Subcutaneous abdominal adipose tissue (tissue), 5 donors: ENCODE measurements around the gene XYLT1.
"Not testable (repeated sequence)": the region's sequence is repeated elsewhere in the genome, so short reads cannot be mapped to it uniquely, and the experiment has no call there.

Experiments
- H3K27ac ChIP-seq: one replicate; pipeline ENCODE4 v1.7.0; 2013; ENCODE audit warnings: low read depth, mild to moderate bottlenecking, inconsistent platforms, low read length, moderate library complexity
- H3K27me3 ChIP-seq, 5 donors: one replicate each; pipeline ENCODE4 v1.7.0; 2013; ENCODE audit warnings: low read length in 5 of 5, inconsistent platforms in 1 of 5; ENCODE audit not compliant: control insufficient read depth in 5 of 5, insufficient read depth in 4 of 5
- H3K36me3 ChIP-seq, 5 donors: one replicate each; pipeline ENCODE4 v1.7.0; 2013; ENCODE audit warnings: low read length in 5 of 5; ENCODE audit not compliant: control insufficient read depth in 5 of 5, insufficient read depth in 5 of 5
- H3K4me1 ChIP-seq, 5 donors: one replicate each; pipeline ENCODE4 v1.7.0; 2013; ENCODE audit warnings: low read length in 5 of 5, mild to moderate bottlenecking in 3 of 5, moderate library complexity in 1 of 5; ENCODE audit not compliant: control insufficient read depth in 5 of 5, insufficient read depth in 5 of 5
- H3K4me3 ChIP-seq, 5 donors: one replicate each; pipeline ENCODE4 v1.7.0; 2013; ENCODE audit warnings: low read length in 5 of 5, low read depth in 1 of 5
- H3K9ac ChIP-seq, 5 donors: one replicate each; pipeline ENCODE4 v1.7.0; 2013; ENCODE audit warnings: low read length in 5 of 5, mild to moderate bottlenecking in 4 of 5, moderate library complexity in 3 of 5
- H3K9me3 ChIP-seq, 5 donors: one replicate each; pipeline ENCODE4 v1.7.0; 2013; ENCODE audit warnings: low read length in 5 of 5; ENCODE audit not compliant: control insufficient read depth in 5 of 5
- donor health status: healthy.
- donor health status: healthy.
- donor health status: healthy.
- donor health status: healthy.
- donor health status: healthy.

Gene XYLT1

DNA sequence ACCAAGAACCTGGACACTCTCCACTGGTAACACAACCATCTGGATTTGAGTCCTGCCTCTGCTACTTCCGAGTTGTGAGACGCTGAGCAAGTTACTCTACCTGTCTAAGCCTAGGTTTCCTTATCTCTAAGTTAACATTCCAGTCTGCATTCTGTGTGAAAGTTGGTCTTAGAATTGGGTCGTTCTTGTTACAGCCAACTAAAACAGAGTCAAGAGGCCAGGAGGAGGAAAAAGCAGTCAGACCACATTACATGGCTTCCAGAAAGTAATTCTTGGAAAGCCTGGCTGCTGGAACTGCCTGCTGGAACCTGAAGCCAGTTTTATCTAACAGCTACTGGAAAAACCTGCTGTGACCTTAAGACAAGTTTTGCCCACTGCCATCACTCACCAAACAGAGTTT is 38.4 kb upstream of the XYLT1 start:
- H3K27ac ChIP-seq: no peak overlapping the region
- no peaks in the 10 kb centered on the region for H3K36me3 ChIP-seq
- no peaks in the 10 kb centered on the region for H3K4me1 ChIP-seq
- H3K4me3 ChIP-seq: no peak overlapping the region
- peaks cover 0 to 3% (median 0%) of the 10 kb centered on the region in 5 donors for H3K27me3 ChIP-seq
- no peak overlapping the region for H3K9ac ChIP-seq
- peaks cover 0 to 10% (median 8%) of the 10 kb centered on the region in 5 donors for H3K9me3 ChIP-seq

DNA sequence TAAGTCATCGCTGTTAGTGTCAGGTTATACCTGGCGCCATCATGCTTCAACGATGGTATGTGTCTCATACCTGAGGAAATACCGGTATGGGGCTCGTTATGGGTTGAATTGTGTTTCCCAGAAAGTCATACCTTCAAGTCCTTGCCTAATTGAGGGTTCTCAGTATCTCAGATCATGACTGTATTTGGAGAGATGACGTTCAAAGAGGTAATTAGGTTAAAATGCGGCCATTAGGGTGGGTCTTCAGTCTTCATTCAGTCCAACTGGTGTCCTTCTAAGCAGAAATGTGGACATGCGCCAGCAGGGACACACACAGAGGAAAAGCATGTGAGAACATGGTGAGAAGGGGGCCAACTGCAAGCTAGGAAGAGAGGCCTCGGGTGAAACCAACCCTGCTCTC is 37.5 kb upstream of the XYLT1 start:
- Histone ChIP-seq H3K9me3 (peaks cover 0 to 10% (median 8%) of the 10 kb centered on the region in 5 donors), H3K27ac (no peak overlapping the region), H3K36me3 (no peaks in the 10 kb centered on the region), H3K27me3 (peaks cover 0 to 3% (median 0%) of the 10 kb centered on the region in 5 donors), H3K9ac (no peak overlapping the region), H3K4me3 (no peak overlapping the region), H3K4me1 (peaks cover 0 to 7% (median 2%) of the 10 kb centered on the region in 5 donors)

- not testable (repeated sequence) for H3K4me3 ChIP-seq, H3K9ac ChIP-seq, H3K9me3 ChIP-seq, H3K27ac ChIP-seq, H3K27me3 ChIP-seq, H3K4me1 ChIP-seq, H3K36me3 ChIP-seq
These were observed 36.8 kb upstream of the XYLT1 start for GRCh38 chr16:17507516-17507915.

GRCh38 chr16:17505828-17506227 is 35.1 kb upstream of the XYLT1 start:
- H3K9ac ChIP-seq, H3K36me3 ChIP-seq, H3K9me3 ChIP-seq, H3K27me3 ChIP-seq, H3K4me3 ChIP-seq, H3K4me1 ChIP-seq, H3K27ac ChIP-seq: not testable (repeated sequence)

- H3K4me1 ChIP-seq: peaks cover 4 to 15% (median 10%) of the 10 kb centered on the region in 5 donors
- no peak overlapping the region for H3K4me3 ChIP-seq
- no peak overlapping the region for H3K27ac ChIP-seq
- H3K9ac ChIP-seq: no peak overlapping the region
- H3K9me3 ChIP-seq: peaks cover 0 to 5% (median 4%) of the 10 kb centered on the region in 5 donors
- H3K27me3 ChIP-seq: no peaks in the 10 kb centered on the region
- no peaks in the 10 kb centered on the region for H3K36me3 ChIP-seq
These were observed 33.3 kb upstream of the XYLT1 start for GRCh38 chr16:17504050-17504449.

DNA sequence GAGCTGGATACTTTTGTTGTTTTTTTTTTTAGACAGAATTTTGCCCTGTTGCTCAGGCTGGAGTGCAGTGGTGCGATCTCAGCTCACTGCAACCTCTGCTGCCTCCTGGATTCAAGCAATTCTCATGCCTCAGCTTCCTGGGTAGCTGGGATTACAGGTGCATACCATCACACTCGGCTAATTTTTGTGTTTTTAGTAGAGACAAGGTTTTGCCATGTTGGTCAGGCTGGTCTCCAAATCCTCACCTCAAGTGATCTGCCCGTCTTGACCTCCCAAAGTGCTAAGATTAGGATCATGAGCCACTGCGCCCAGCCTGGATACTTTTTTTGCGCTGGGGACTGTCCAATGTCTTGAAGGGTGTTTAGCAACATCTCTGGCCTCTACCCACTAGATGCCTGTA is 32.6 kb upstream of the XYLT1 start:
- no peaks in the 10 kb centered on the region for H3K36me3 ChIP-seq
- H3K4me1 ChIP-seq: peaks cover 4 to 17% (median 10%) of the 10 kb centered on the region in 5 donors
- H3K4me3 ChIP-seq: no peak overlapping the region
- no peaks in the 10 kb centered on the region for H3K27me3 ChIP-seq
- H3K9ac ChIP-seq: no peak overlapping the region
- H3K9me3 ChIP-seq: peaks cover 0 to 2% (median 0%) of the 10 kb centered on the region in 5 donors
- H3K27ac ChIP-seq: no peak overlapping the region

DNA sequence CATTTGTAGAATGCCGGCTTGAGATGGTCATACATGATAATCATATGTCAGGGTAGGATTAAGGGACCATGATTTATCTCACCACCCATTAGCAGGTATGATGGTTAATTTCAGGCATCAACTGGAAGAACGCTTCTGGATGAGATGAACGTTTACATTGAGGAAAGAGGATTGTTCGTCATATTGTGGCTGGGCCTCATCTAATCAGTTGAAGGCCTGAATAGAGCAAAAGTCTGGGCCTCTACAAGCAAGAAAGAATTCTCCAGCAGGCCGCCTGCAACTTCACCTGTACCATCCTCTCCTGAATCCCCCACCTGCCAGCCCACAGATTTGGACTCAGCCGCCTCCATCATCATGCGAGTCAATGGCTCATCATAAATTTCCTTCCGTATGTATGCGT is 30.6 kb upstream of the XYLT1 start:
- Histone ChIP-seq H3K9ac (no peak overlapping the region), H3K9me3 (no peaks in the 10 kb centered on the region), H3K36me3 (no peaks in the 10 kb centered on the region), H3K27ac (no peak overlapping the region), H3K4me3 (no peak overlapping the region), H3K27me3 (no peaks in the 10 kb centered on the region), H3K4me1 (peaks cover 4 to 17% (median 10%) of the 10 kb centered on the region in 5 donors)

GRCh38 chr16:17499223-17499902 is 28.6 kb upstream of the XYLT1 start:
- Histone ChIP-seq H3K27ac (no peak overlapping the region), H3K4me3 (no peak overlapping the region), H3K9ac (no peak overlapping the region), H3K9me3 (no peaks in the 10 kb centered on the region), H3K36me3 (no peaks in the 10 kb centered on the region), H3K4me1 (peaks cover 4 to 17% (median 10%) of the 10 kb centered on the region in 5 donors), H3K27me3 (no peaks in the 10 kb centered on the region)

GRCh38 chr16:17497648-17498047 is 26.9 kb upstream of the XYLT1 start:
- Histone ChIP-seq H3K9ac (no peak overlapping the region), H3K4me3 (no peak overlapping the region), H3K27me3 (no peaks in the 10 kb centered on the region), H3K36me3 (no peaks in the 10 kb centered on the region), H3K4me1 (peaks cover 3 to 9% (median 7%) of the 10 kb centered on the region in 5 donors), H3K27ac (no peak overlapping the region), H3K9me3 (no peaks in the 10 kb centered on the region)

DNA sequence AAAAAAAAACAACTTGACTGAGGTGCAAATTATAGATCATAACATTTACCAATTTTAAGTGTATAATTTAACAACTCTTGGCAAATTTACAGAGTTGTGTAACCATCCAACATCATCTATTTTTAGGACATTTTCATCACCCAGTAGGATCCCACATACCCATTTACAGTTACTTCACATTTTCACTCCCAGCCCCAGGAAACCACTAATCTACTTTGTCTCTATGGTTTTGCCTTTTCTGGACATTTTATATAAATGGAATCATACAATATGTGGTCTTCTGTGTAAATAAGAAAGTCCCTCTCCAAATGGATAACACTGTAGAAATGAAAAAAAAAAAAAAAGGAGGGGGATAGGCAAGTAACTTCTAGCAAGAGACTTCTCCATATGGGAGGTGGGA is 26.1 kb upstream of the XYLT1 start:
- Histone ChIP-seq H3K36me3 (no peaks in the 10 kb centered on the region), H3K27me3 (no peaks in the 10 kb centered on the region), H3K27ac (no peak overlapping the region), H3K4me3 (no peak overlapping the region), H3K4me1 (peaks cover 3 to 9% (median 7%) of the 10 kb centered on the region in 5 donors), H3K9ac (no peak overlapping the region), H3K9me3 (no peaks in the 10 kb centered on the region)
